Measurements from ENCODE around the gene KDM7A. TPM values are rescaled to one million over a fixed set of nuclear protein-coding genes. Genes with fewer than 3 reads are reported as not detected.

The KDM7A gene
- total RNA-seq, 2 experiments from 2014 or later: 3.3 TPM

GRCh38 chr7:140062118-140062527 lies 114.7 kb downstream of the KDM7A start:
- Histone ChIP-seq H3K4me3 (ENCODE audit: low read depth, low read length, poor library complexity, severe bottlenecking) (peak overlapping the region; percentile 69), H3K79me2 (ENCODE audit: insufficient read depth, low read depth, low read length) (no peaks in the 10 kb centered on the region), H3K9me3 (ENCODE audit: low read length) (peaks cover 12% of the 10 kb centered on the region), H4K20me1 (ENCODE audit: insufficient read depth, low read length) (no peaks in the 10 kb centered on the region), H3K9me2 (ENCODE audit: insufficient read depth, low read length) (no peaks in the 10 kb centered on the region), H3K36me3 (ENCODE audit: insufficient read depth, low read length) (no peaks in the 10 kb centered on the region), H3K27ac (ENCODE audit: low read depth, low read length, poor library complexity, severe bottlenecking) (no peak overlapping the region), H2AFZ (ENCODE audit: low read length) (peak overlapping the region; percentile 85), H3K4me2 (ENCODE audit: low read length) (peak overlapping the region; percentile 77), H3K4me1 (ENCODE audit: insufficient read depth, low read length, poor library complexity, severe bottlenecking) (peaks cover 7% of the 10 kb centered on the region)
- no peak for TF ChIP-seq EZH2phosphoT487 (IDR thresholded peaks at IDR 0.05; ENCODE audit: borderline replicate concordance, low read depth, low read length)
- no peak for TF ChIP-seq CTCF (conservative IDR thresholded peaks at IDR 0.05; ENCODE audit: low read length)
- DNase-seq (ENCODE audit: low spot score): no peak
- BruUV-seq (replicated peaks): no TSS peak
- ChIA-PET POLR2A (no interaction called here), CTCF (ENCODE audit: unreplicated experiment) (no interaction called here)
- intact Hi-C loops (cut with micrococcal nuclease; ENCODE audit: unreplicated experiment): no loop called here

GRCh38 chr7:140061607-140061930 lies 115.2 kb downstream of the KDM7A start:
- peak overlapping the region; percentile 69 for H3K4me3 ChIP-seq (ENCODE audit: low read depth, low read length, poor library complexity, severe bottlenecking)
- H3K27ac ChIP-seq (ENCODE audit: low read depth, low read length, poor library complexity, severe bottlenecking): no peak overlapping the region
- H3K4me1 ChIP-seq (ENCODE audit: insufficient read depth, low read length, poor library complexity, severe bottlenecking): peaks cover 7% of the 10 kb centered on the region
- intact Hi-C loops (cut with micrococcal nuclease; ENCODE audit: unreplicated experiment): no loop called here
- 0 out of 2 replicates have a peak overlapping the region, but pooled peaks have one; percentile 85 for H2AFZ ChIP-seq (ENCODE audit: low read length)
- POLR2A ChIA-PET: no interaction called here
- no TSS peak for BruUV-seq (replicated peaks)
- CTCF ChIA-PET (ENCODE audit: unreplicated experiment): no interaction called here
- no peak for DNase-seq (ENCODE audit: low spot score)
- TF ChIP-seq CTCF (conservative IDR thresholded peaks at IDR 0.05; ENCODE audit: low read length) (no peak), EZH2phosphoT487 (IDR thresholded peaks at IDR 0.05; ENCODE audit: borderline replicate concordance, low read depth, low read length) (no peak)
- no peaks in the 10 kb centered on the region for H4K20me1 ChIP-seq (ENCODE audit: insufficient read depth, low read length)
- no peaks in the 10 kb centered on the region for H3K9me2 ChIP-seq (ENCODE audit: insufficient read depth, low read length)
- H3K79me2 ChIP-seq (ENCODE audit: insufficient read depth, low read depth, low read length): no peaks in the 10 kb centered on the region
- no peaks in the 10 kb centered on the region for H3K36me3 ChIP-seq (ENCODE audit: insufficient read depth, low read length)
- peaks cover 7% of the 10 kb centered on the region for H3K9me3 ChIP-seq (ENCODE audit: low read length)
- peak overlapping the region; percentile 77 for H3K4me2 ChIP-seq (ENCODE audit: low read length)

GRCh38 chr7:140060788-140061606 lies 115.8 kb downstream of the KDM7A start:
- Histone ChIP-seq H3K79me2 (ENCODE audit: insufficient read depth, low read depth, low read length) (no peaks in the 10 kb centered on the region), H4K20me1 (ENCODE audit: insufficient read depth, low read length) (no peaks in the 10 kb centered on the region), H3K4me2 (ENCODE audit: low read length) (peak overlapping the region; percentile 77; the same call in 1 of the 2 replicates), H3K36me3 (ENCODE audit: insufficient read depth, low read length) (no peaks in the 10 kb centered on the region), H3K27ac (ENCODE audit: low read depth, low read length, poor library complexity, severe bottlenecking) (no peak overlapping the region), H3K4me3 (ENCODE audit: low read depth, low read length, poor library complexity, severe bottlenecking) (no peak overlapping the region), H3K4me1 (ENCODE audit: insufficient read depth, low read length, poor library complexity, severe bottlenecking) (peaks cover 7% of the 10 kb centered on the region), H3K9me2 (ENCODE audit: insufficient read depth, low read length) (no peaks in the 10 kb centered on the region), H2AFZ (ENCODE audit: low read length) (no peak overlapping the region), H3K9me3 (ENCODE audit: low read length) (peaks cover under 1% of the 10 kb centered on the region; the same call in 1 of the 2 replicates)
- BruUV-seq (replicated peaks): no TSS peak
- TF ChIP-seq CTCF (conservative IDR thresholded peaks at IDR 0.05; ENCODE audit: low read length): no peak
- TF ChIP-seq EZH2phosphoT487 (IDR thresholded peaks at IDR 0.05; ENCODE audit: borderline replicate concordance, low read depth, low read length): no peak
- DNase-seq (ENCODE audit: low spot score): no peak
- intact Hi-C loops (cut with micrococcal nuclease; ENCODE audit: unreplicated experiment): no loop called here
- ChIA-PET CTCF (ENCODE audit: unreplicated experiment) (no interaction called here), POLR2A (interaction anchor here (0.6 kb wide), 1 partner anchor 382 kb away, joined by 3 read pairs; no protein-coding TSS in a partner anchor)

Data from OCI-LY7 (cell line).